Nephron progenitor cell (in vitro differentiated cells): Measurements from ENCODE around the gene ZNF749.
"Not testable (repeated sequence)": the region's sequence is repeated elsewhere in the genome, so short reads cannot be mapped to it uniquely, and the experiment has no call there.

Experiments used
- DNase-seq: peaks from one replicate; pipeline ENCODE4 v3.0.0; 2021
- H3K27ac Mint-ChIP-seq: 2 replicates; pipeline ENCODE4 v1.8.0; 2021; ENCODE audit warnings: mild to moderate bottlenecking, moderate library complexity, mixed read lengths
- H3K27me3 Mint-ChIP-seq: 2 replicates; pipeline ENCODE4 v1.8.0; 2021; ENCODE audit warnings: mild to moderate bottlenecking, low read depth, mixed read lengths; ENCODE audit not compliant: poor library complexity
- H3K36me3 Mint-ChIP-seq: 2 replicates; pipeline ENCODE4 v1.8.0; 2021; ENCODE audit warnings: low read depth, mixed read lengths
- H3K4me1 Mint-ChIP-seq: 2 replicates; pipeline ENCODE4 v1.8.0; 2021; ENCODE audit warnings: mixed read lengths
- H3K4me3 Mint-ChIP-seq: 2 replicates; pipeline ENCODE4 v1.8.0; 2021; ENCODE audit warnings: mild to moderate bottlenecking, moderate library complexity, mixed read lengths
- H3K9me3 Mint-ChIP-seq: 2 replicates; pipeline ENCODE4 v1.8.0; 2021; ENCODE audit warnings: mild to moderate bottlenecking, moderate library complexity, mixed read lengths
- CTCF ChIP-seq: fragments of 200-600 bp; sonication (generic); IDR thresholded peaks from 2 replicates; pipeline ENCODE4 v1.5.0; 2021; ENCODE audit warnings: antibody characterized with exemption

ZNF749 gene

DNA sequence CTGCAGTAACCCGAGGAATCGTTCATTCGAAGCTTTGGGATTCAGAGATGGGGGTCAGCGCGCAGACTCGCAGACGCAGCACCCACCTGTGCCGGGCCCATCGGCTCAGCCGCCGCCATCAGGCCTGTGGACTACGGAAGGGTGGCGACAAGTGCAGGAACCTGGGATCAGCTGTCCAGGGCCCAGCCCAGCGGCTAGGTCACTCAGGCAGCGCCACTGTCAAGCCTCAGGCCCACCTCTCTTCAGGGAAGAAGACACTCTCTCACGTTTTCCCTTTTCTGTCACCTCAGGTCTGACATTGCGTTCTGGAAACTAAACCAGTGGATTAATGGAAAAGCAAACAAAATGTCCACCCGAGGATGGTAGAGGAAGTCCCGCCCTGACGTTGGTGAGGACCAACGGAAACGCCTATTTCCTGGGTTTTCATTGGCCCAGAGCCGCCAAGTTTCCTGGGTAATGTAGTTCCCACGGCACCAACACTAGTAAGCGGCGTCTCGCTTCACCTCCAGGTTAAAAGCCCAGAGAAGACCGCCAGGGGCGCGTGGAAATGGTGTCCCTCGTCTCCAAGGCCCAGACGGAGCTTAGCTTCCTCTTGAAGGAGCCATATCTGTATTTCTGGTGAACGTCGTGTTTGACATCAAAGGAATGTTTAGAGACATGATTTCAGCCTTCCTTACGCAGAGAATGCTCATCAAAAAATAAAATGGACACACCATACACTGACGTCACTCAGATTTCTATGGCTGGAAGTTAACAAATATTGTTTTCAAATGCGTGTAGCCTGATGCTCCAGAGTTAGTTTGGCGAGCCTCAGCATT, 42.3 kb downstream of the ZNF749 start, which contains the start of gene ZNF772:
Gene ZNF772, minus strand, starts transcription at position 376 of the 818 bp plus-strand sequence. Its CDS starts 257 bp downstream, at position 119.
- H3K4me3 Mint-ChIP-seq = peak within 1 kb of the TSS; percentile 96
- peaks cover 10% of the 10 kb centered on the region for H3K4me1 Mint-ChIP-seq
- peaks cover 93% of the 10 kb centered on the region for H3K9me3 Mint-ChIP-seq
- peaks cover 62% of the 10 kb centered on the region for H3K36me3 Mint-ChIP-seq
- peak within 1 kb of the TSS; percentile 83 for H3K27ac Mint-ChIP-seq
- peak; percentile 77 for DNase-seq
- H3K27me3 Mint-ChIP-seq = peaks cover 22% of the 10 kb centered on the region
- TF ChIP-seq CTCF = peak; percentile 45

DNA sequence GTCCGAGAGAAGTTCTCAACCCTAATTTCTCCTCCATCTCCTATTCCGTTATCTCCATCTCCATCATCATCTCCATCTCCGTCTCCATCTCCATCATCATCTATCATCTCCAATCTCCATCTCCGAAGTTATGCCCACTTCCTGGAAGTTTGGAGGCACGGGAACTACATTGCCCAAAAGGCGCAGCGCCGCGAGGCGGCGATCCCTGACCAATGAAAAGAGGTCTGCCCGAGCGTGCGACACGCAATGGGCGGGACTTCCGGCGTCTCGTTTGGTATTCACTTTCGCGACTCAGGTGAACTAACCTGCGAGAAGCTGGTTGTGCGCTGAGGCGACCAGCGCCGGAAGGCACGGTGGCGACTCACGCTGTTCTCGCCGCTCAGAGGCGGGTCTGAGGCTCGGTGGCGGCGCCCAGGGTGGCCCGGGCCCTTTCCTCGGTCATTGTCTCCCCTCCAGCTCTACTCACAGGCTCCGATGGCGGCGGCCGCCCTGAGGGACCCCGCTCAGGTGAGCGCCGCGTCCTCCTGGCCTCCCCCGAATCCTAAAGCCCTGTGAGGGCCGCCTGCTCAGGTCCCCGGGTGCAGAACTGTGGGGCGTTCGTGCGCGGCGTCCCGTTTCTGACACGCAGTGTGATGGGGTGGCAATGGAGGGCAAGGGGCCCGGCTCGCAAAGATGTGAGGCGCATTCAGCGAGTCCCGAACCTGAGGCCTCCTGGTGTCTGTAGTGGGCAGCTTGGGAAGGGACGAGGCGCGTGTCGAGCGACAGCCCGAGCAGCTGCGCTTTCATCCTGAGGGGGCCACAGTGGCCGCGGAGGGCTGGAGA, 52.6 kb downstream of the ZNF749 start, which contains the start of gene ZNF419:
Gene ZNF419, plus strand, starts transcription at position 274 of the 822 bp plus-strand sequence. Its CDS starts 201 bp downstream, at position 475.
- Mint-ChIP-seq H3K9me3 (peaks cover 74% of the 10 kb centered on the region), H3K36me3 (peaks cover 70% of the 10 kb centered on the region), H3K27me3 (peaks cover 13% of the 10 kb centered on the region), H3K4me1 (peaks cover 15% of the 10 kb centered on the region), H3K4me3 (peak within 1 kb of the TSS; percentile 85)
- not testable (repeated sequence) for H3K27ac Mint-ChIP-seq
- peak; percentile 88 for DNase-seq

- Mint-ChIP-seq H3K27me3 (peaks cover 13% of the 10 kb centered on the region), H3K4me1 (peaks cover 15% of the 10 kb centered on the region), H3K4me3 (peak overlapping the region; percentile 85), H3K36me3 (peaks cover 76% of the 10 kb centered on the region), H3K9me3 (peaks cover 80% of the 10 kb centered on the region)
- H3K27ac Mint-ChIP-seq, DNase-seq: not testable (repeated sequence)
Observed at GRCh38 chr19:57488299-57488644, 53.1 kb downstream of the ZNF749 start.
